ENCODE measurements around the gene GRAMD4.

The GRAMD4 gene

GRCh38 chr22:46677323-46678002 lies 57.3 kb downstream of the GRAMD4 start:
- no peak for FAIRE-seq
- no peak for TF ChIP-seq CTCF (IDR thresholded peaks at IDR 0.05; ENCODE audit: insufficient read depth, missing control alignments)
- no peak for DNase-seq (ENCODE audit: insufficient read length, low spot score)

DNA sequence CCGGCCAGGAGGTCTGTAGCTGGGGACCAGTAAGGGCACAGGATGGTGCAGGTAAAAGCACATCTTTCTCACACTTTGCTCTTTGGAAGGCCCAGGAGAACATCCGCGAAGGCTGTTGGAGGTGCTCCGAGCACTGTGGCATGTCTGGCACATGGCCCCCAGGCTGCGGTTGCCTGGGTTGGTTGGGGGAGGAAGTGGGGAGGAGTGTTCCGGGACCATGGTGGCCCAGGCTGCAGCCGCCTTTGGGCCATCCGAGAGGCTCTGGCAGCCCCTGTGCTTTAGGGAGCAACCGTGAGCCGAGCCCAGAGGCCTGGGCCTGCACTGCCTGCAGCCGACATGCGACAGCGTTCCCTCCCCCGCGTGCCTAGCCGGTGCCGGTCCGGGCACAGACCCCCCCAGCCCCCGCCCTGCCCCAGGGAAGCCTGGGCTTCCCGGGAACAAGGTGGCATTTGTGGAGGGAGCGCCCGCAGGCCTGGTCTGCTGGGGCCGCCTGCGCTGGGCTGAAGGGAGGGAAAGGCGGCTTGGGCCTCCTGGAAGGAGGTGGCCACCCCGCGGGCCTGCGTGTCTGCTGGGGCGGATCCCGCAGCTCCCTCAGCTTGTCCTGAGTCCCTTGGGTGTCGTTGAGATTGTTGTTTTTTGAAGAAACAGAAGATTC lies 57.9 kb downstream of the GRAMD4 start:
- no peak for DNase-seq (ENCODE audit: insufficient read length, low spot score)
- TF ChIP-seq CTCF (IDR thresholded peaks at IDR 0.05; ENCODE audit: insufficient read depth, missing control alignments): no peak
- no peak for FAIRE-seq

DNA sequence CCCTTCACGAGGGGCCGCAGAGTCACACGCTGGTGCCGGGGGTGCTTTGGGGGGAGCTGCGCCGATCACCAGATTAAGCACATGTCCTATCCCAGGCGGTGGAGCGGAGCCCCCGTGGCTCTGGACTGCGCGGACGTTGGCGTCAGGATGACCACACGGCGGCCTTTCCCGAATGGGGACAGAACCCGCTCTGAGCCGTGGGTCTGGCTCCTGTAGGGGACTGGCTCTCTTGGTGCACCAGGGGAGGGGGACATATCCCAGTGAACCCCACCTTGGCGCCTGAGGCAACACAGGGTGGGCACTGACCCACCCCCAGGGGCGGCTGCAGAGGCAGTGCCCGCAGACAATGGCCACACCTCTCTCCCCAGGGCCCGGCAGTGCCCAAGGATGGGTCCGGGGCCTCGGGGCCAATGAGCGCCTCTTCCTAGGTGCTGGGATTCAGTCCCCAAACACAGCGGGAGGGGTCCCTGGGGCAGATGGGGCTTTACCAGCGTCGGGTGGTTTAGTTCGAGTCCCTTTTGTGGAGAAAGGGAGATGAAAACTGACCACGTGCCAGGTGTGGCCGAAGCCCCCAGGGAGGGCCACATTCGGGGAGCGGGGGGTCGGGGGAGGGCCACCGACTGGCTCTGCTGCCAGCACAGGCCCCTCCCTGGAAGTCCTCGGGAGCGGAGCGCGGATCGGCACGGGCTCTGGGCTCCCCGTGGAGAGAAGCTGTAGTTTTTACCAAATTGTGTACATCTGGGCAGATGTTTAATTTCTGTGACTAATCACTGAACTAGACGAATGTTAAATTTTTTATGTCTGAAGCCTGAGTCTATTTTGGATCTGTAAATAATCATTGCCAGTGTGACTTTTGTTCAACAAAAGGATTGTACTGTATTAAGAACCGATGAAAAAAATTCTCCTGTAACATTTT lies 58.9 kb downstream of the GRAMD4 start:
- FAIRE-seq (no peak), DNase-seq (ENCODE audit: insufficient read length, low spot score) (no peak)
- TF ChIP-seq CTCF (IDR thresholded peaks at IDR 0.05; ENCODE audit: insufficient read depth, missing control alignments): no peak

GRCh38 chr22:46679706-46680269 lies 59.6 kb downstream of the GRAMD4 start:
- no peak for FAIRE-seq
- DNase-seq (ENCODE audit: insufficient read length, low spot score): no peak
- no peak for TF ChIP-seq CTCF (IDR thresholded peaks at IDR 0.05; ENCODE audit: insufficient read depth, missing control alignments)

- no peak for DNase-seq (ENCODE audit: insufficient read length, low spot score)
- TF ChIP-seq CTCF (IDR thresholded peaks at IDR 0.05; ENCODE audit: insufficient read depth, missing control alignments): no peak
- no peak for FAIRE-seq
These were observed 60.8 kb downstream of the GRAMD4 start for GRCh38 chr22:46681010-46681409.

DNA sequence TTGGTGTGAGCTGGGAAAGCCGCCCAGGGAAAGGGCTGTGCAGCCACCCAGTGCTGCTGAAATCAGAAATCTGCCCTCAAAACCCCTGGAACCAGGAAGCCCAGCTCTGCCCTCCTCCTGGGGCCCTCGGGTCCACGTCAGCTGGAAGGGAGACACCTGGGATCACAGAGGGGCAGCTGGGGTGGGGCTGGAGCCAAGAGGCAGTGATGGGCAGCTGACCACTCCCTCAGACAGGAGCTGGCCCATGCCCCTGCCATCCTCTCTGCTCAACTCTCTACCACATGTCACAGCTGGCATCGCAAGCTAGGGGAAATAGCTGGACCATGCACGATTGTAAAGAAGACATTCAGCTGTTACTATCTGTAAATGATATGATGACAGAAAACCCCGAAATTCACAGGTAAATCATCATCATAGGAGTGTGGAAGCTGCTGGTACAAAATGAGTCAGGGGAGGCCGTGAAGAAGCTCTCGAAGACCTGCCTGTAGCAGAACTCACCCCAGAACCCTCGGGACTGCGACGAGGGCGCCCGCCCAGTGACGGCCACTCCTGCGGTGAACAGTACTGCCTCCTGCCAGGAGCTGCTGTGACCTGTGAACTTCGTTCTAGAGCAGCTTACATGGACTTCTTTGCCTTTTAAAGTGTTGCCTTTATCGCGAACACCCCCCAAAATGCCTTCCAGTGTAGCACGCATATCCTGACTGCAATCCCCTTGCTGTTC lies 62.0 kb downstream of the GRAMD4 start:
- FAIRE-seq (no peak), DNase-seq (ENCODE audit: insufficient read length, low spot score) (no peak)
- no peak for TF ChIP-seq CTCF (IDR thresholded peaks at IDR 0.05; ENCODE audit: insufficient read depth, missing control alignments)
